Hepatocyte (in vitro differentiated cells): ENCODE results near the gene PSMD2.

Experiments
- EZH2phosphoT487 ChIP-seq: fragments of 200-600 bp; sonication (generic); IDR thresholded peaks from one replicate; pipeline ENCODE4 v1.6.1; 2018; ENCODE audit warnings: antibody characterized with exemption, mild to moderate bottlenecking, low read depth, moderate library complexity; ENCODE audit not compliant: unreplicated experiment, severe bottlenecking
- TF ChIP-seq, protein P1 (sequence below): fragments of 200-600 bp; sonication (generic); IDR thresholded peaks from 2 replicates; pipeline ENCODE4 v1.5.1; 2016; ENCODE audit warnings: antibody characterized with exemption, mild to moderate bottlenecking; ENCODE audit not compliant: poor library complexity

DNA sequence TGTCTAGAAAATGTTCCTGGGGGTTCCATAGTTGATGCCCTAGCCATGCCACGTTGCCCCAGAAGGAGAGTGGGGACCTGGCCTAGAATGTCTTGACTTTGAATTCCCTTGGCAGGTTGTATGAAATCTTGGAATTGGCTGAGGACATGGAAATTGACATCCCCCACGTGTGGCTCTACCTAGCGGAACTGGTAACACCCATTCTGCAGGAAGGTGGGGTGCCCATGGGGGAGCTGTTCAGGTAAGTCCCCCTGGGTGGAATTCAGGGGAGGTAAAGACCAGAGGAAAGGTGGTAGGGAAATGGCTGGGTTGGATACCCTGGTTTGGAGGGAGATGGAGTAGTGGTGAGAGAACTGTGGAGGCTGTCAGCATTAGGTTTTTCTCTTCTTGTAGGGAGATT lies 29.5 kb downstream of the PSMD2 start:
- TF ChIP-seq, protein P1, sequence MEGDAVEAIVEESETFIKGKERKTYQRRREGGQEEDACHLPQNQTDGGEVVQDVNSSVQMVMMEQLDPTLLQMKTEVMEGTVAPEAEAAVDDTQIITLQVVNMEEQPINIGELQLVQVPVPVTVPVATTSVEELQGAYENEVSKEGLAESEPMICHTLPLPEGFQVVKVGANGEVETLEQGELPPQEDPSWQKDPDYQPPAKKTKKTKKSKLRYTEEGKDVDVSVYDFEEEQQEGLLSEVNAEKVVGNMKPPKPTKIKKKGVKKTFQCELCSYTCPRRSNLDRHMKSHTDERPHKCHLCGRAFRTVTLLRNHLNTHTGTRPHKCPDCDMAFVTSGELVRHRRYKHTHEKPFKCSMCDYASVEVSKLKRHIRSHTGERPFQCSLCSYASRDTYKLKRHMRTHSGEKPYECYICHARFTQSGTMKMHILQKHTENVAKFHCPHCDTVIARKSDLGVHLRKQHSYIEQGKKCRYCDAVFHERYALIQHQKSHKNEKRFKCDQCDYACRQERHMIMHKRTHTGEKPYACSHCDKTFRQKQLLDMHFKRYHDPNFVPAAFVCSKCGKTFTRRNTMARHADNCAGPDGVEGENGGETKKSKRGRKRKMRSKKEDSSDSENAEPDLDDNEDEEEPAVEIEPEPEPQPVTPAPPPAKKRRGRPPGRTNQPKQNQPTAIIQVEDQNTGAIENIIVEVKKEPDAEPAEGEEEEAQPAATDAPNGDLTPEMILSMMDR, result no peak
- no peak for TF ChIP-seq EZH2phosphoT487
